T-cell (primary cell): ENCODE results near the gene MAMDC2. TPM values are rescaled to one million over a fixed set of nuclear protein-coding genes. Genes with fewer than 3 reads are reported as not detected.

ENCODE experiments used
- ATAC-seq, 4 experiments: fragments of 200-7000 bp in 3 of 4; fragments of 150-1000 bp in 1 of 4; cut with Tn5 transposase; replicated peaks in 1 of 4; 1 replicate in 3 of 4; 2 replicates in 1 of 4; pipeline ENCODE4 v1.10.0; 2021; ENCODE audit warnings: moderate library complexity in 3 of 4, mild to moderate bottlenecking in 2 of 4, moderate number of reproducible peaks in 1 of 4
- CTCF ChIA-PET, 2 donors: fragments of 300-600 bp; sonication (Branson Sonifier 250); formaldehyde crosslinking; loops; one replicate each; lab custom pipeline; 2022; ENCODE audit warnings: antibody characterized with exemption in 2 of 2; lab: Charles Lee
- POLR2A ChIA-PET, 2 donors: fragments of 300-600 bp; sonication (Branson Sonifier 250); formaldehyde crosslinking; loops; one replicate each; lab custom pipeline; 2022; ENCODE audit warnings: antibody characterized with exemption in 2 of 2; lab: Charles Lee
- DNase-seq, 35 experiments: peaks; one replicate each; pipeline versions ENCODE4 v3.0.0 to v3.0.0-alpha.2; 2013 to 2023
- H3K27ac ChIP-seq: one replicate; pipeline ENCODE4 v1.5.1; 2013; ENCODE audit warnings: low read length
- H3K27me3 ChIP-seq, 2 experiments: replicated peaks in 1 of 2; 1 replicate in 1 of 2; 2 replicates in 1 of 2; pipeline versions ENCODE4 v1.6.1 to v1.7.0; 2013; ENCODE audit warnings: low read length in 1 of 2, mixed read lengths in 1 of 2; ENCODE audit not compliant: control insufficient read depth in 2 of 2, insufficient read depth in 2 of 2; ENCODE audit errors: extremely low read depth in 1 of 2
- H3K36me3 ChIP-seq, 2 donors: 1 replicate in 1 of 2; 2 replicates in 1 of 2; pipeline versions ENCODE4 v1.6.1 to v1.7.0; 2013; ENCODE audit warnings: low read length in 1 of 2; ENCODE audit not compliant: control insufficient read depth in 2 of 2, insufficient read depth in 1 of 2; ENCODE audit errors: extremely low read depth in 1 of 2
- H3K4me1 ChIP-seq, 2 experiments: 1 replicate in 1 of 2; 2 replicates in 1 of 2; pipeline versions ENCODE4 v1.6.1 to v1.7.0; 2013; ENCODE audit warnings: low read length in 2 of 2, mixed read lengths in 1 of 2; ENCODE audit not compliant: insufficient read depth in 2 of 2, control insufficient read depth in 1 of 2; ENCODE audit errors: extremely low read depth in 1 of 2
- H3K4me3 ChIP-seq, 2 donors: 1 replicate in 1 of 2; 2 replicates in 1 of 2; pipeline versions ENCODE4 v1.5.1 to v1.7.0; 2013; ENCODE audit warnings: mild to moderate bottlenecking in 2 of 2, low read length in 1 of 2, moderate library complexity in 1 of 2; ENCODE audit not compliant: control insufficient read depth in 1 of 2; ENCODE audit errors: extremely low read depth in 1 of 2
- H3K9me3 ChIP-seq: 2 replicates; pipeline ENCODE4 v1.7.0; 2013
- H3K27ac Mint-ChIP-seq, 2 donors: one replicate each; pipeline ENCODE4 v1.8.0; 2020 to 2021; ENCODE audit warnings: mild to moderate bottlenecking in 2 of 2, mixed read lengths in 2 of 2
- H3K27me3 Mint-ChIP-seq, 2 donors: one replicate each; pipeline ENCODE4 v1.8.0; 2021 to 2022; ENCODE audit warnings: mixed read lengths in 2 of 2
- H3K36me3 Mint-ChIP-seq: one replicate; pipeline ENCODE4 v1.8.0; 2021; ENCODE audit warnings: mixed read lengths
- H3K4me1 Mint-ChIP-seq, 3 donors: one replicate each; pipeline ENCODE4 v1.8.0; 2020 to 2022; ENCODE audit warnings: mixed read lengths in 3 of 3, mild to moderate bottlenecking in 1 of 3
- H3K4me3 Mint-ChIP-seq, 3 donors: one replicate each; pipeline ENCODE4 v1.8.0; 2020 to 2022; ENCODE audit warnings: mild to moderate bottlenecking in 3 of 3, mixed read lengths in 3 of 3, moderate library complexity in 3 of 3
- H3K9me3 Mint-ChIP-seq, 3 donors: one replicate each; pipeline ENCODE4 v1.8.0; 2020 to 2022; ENCODE audit warnings: mixed read lengths in 3 of 3
- WGBS: methylation state at CpG from one replicate; pipeline ENCODE4 v1.1.5; 2013; ENCODE audit warnings: missing lambda C conversion rate; ENCODE audit not compliant: insufficient coverage; 5-methylcytosine and 5-hydroxymethylcytosine counted together
- total RNA-seq, 35 experiments: library from RNA in 6 of 35; stranded (reverse) in 6 of 35; fragments of 120-200 nt in 1 of 35; gene quantifications; one replicate each; pipeline versions ENCODE4 v1.2.1 to v1.2.4 and lab custom pipeline; 2013 to 2026

Gene MAMDC2
- total RNA-seq, 5 donors from 2014 or later (not counting 1 experiment from before 2014, with no cell fraction given) = 0.09 to 0.19 (median 0.12) TPM; not detected in 2

- 83% methylated on average over 1 of the region's 2 CpGs for WGBS
- Histone ChIP-seq H3K27ac (no peak overlapping the region), H3K27me3 (peaks cover 0 to 2% of the 10 kb centered on the region in 2 experiments), H3K36me3 (no peaks in the 10 kb centered on the region), H3K4me1 (no peaks in the 10 kb centered on the region), H3K9me3 (no peaks in the 10 kb centered on the region), H3K4me3 (no peak overlapping the region)
- H3K36me3 Mint-ChIP-seq = no peaks in the 10 kb centered on the region
- no peak overlapping the region for H3K4me3 Mint-ChIP-seq
- ChIA-PET CTCF (no interaction called here), POLR2A (no interaction called here)
- no peak for DNase-seq
- no peak for ATAC-seq
- peaks cover 7 to 19% of the 10 kb centered on the region in 2 donors for H3K27me3 Mint-ChIP-seq
- H3K4me1 Mint-ChIP-seq = no peaks in the 10 kb centered on the region
- no peak overlapping the region for H3K27ac Mint-ChIP-seq
- H3K9me3 Mint-ChIP-seq = no peaks in the 10 kb centered on the region
These were observed 39.5 kb upstream of the MAMDC2 start for GRCh38 chr9:70003901-70004714.

- CTCF ChIA-PET = no interaction called here
- POLR2A ChIA-PET = no interaction called here
These were observed 37.3 kb upstream of the MAMDC2 start for GRCh38 chr9:70006306-70006705.

DNA sequence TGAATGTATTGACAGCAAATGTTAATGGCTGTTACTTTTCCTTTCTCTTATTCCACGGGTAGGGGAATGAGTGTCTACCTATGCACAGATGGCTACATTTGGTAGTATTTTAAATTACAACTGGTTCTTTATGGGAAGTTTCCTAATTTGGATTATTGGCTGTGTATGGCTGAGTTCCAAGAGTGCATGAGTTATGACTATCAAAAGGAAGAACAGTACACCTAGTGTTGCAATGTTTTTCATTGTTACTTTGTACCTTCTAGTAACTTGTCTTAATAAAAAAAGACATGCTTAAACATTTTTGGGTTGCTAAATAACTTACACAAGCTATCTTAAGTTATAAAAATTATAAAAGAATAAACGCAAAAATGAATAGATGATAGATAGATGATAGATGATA lies 35.8 kb upstream of the MAMDC2 start:
- Histone ChIP-seq H3K4me3 (no peak overlapping the region), H3K4me1 (no peaks in the 10 kb centered on the region), H3K27ac (no peak overlapping the region), H3K9me3 (no peaks in the 10 kb centered on the region), H3K27me3 (peaks cover 0 to 2% of the 10 kb centered on the region in 2 experiments), H3K36me3 (no peaks in the 10 kb centered on the region)
- Mint-ChIP-seq H3K27ac (no peak overlapping the region), H3K36me3 (no peaks in the 10 kb centered on the region), H3K9me3 (no peaks in the 10 kb centered on the region), H3K4me1 (no peaks in the 10 kb centered on the region), H3K27me3 (peaks cover 7 to 16% of the 10 kb centered on the region in 2 donors), H3K4me3 (no peak overlapping the region)
- no CpG with 5 or more reads among the region's 2 CpGs for WGBS
- POLR2A ChIA-PET = no interaction called here
- ATAC-seq = no peak
- CTCF ChIA-PET = no interaction called here
- DNase-seq = no peak

More at GRCh38 chr9:70006306-70006705, 37.3 kb upstream of the MAMDC2 start:
- Mint-ChIP-seq H3K27me3 (peaks cover 7 to 18% of the 10 kb centered on the region in 2 donors), H3K9me3 (no peaks in the 10 kb centered on the region), H3K36me3 (no peaks in the 10 kb centered on the region), H3K27ac (no peak overlapping the region), H3K4me3 (no peak overlapping the region), H3K4me1 (no peaks in the 10 kb centered on the region)
- Histone ChIP-seq H3K27ac (no peak overlapping the region), H3K4me3 (no peak overlapping the region), H3K4me1 (no peaks in the 10 kb centered on the region), H3K27me3 (peaks cover 0 to 2% of the 10 kb centered on the region in 2 experiments), H3K36me3 (no peaks in the 10 kb centered on the region), H3K9me3 (no peaks in the 10 kb centered on the region)
- ATAC-seq (no peak), DNase-seq (no peak)
- 86% methylated on average over 1 of the region's 3 CpGs for WGBS

- Histone ChIP-seq H3K27ac (no peak overlapping the region), H3K4me1 (no peaks in the 10 kb centered on the region), H3K4me3 (no peak overlapping the region), H3K9me3 (no peaks in the 10 kb centered on the region), H3K27me3 (peaks cover 0 to 2% of the 10 kb centered on the region in 2 experiments), H3K36me3 (no peaks in the 10 kb centered on the region)
- Mint-ChIP-seq H3K4me3 (no peak overlapping the region), H3K9me3 (no peaks in the 10 kb centered on the region), H3K36me3 (no peaks in the 10 kb centered on the region), H3K27me3 (peaks cover 7 to 12% of the 10 kb centered on the region in 2 donors), H3K27ac (no peak overlapping the region), H3K4me1 (no peaks in the 10 kb centered on the region)
- no peak for ATAC-seq
- POLR2A ChIA-PET = no interaction called here
- WGBS = 42% methylated on average over 2 of the region's 3 CpGs
- no peak for DNase-seq
- CTCF ChIA-PET = no interaction called here
These were observed 33.6 kb upstream of the MAMDC2 start for GRCh38 chr9:70010015-70010414.

- H3K4me3 ChIP-seq = no peak overlapping the region
- Mint-ChIP-seq H3K4me3 (no peak overlapping the region), H3K9me3 (no peaks in the 10 kb centered on the region), H3K4me1 (no peaks in the 10 kb centered on the region), H3K27ac (no peak overlapping the region), H3K36me3 (no peaks in the 10 kb centered on the region), H3K27me3 (peaks cover 4 to 7% of the 10 kb centered on the region in 2 donors)
- ATAC-seq = no peak
- no peak overlapping the region for H3K27ac ChIP-seq
- no peak for DNase-seq
- WGBS = no CpG with 5 or more reads among the region's 1 CpG
- no peaks in the 10 kb centered on the region for H3K4me1 ChIP-seq
- CTCF ChIA-PET = no interaction called here
- no peaks in the 10 kb centered on the region for H3K27me3 ChIP-seq
- H3K9me3 ChIP-seq = no peaks in the 10 kb centered on the region
- POLR2A ChIA-PET = no interaction called here
- no peaks in the 10 kb centered on the region for H3K36me3 ChIP-seq
These were observed 32.3 kb upstream of the MAMDC2 start for GRCh38 chr9:70011366-70011765.

GRCh38 chr9:70012569-70012968 lies 31.1 kb upstream of the MAMDC2 start:
- no peaks in the 10 kb centered on the region for H3K36me3 ChIP-seq
- Mint-ChIP-seq H3K9me3 (no peaks in the 10 kb centered on the region), H3K27me3 (peaks cover 4 to 7% of the 10 kb centered on the region in 2 donors), H3K4me3 (no peak overlapping the region), H3K27ac (no peak overlapping the region), H3K4me1 (no peaks in the 10 kb centered on the region), H3K36me3 (no peaks in the 10 kb centered on the region)
- ChIA-PET CTCF (no interaction called here), POLR2A (no interaction called here)
- H3K27me3 ChIP-seq = no peaks in the 10 kb centered on the region
- no peak overlapping the region for H3K4me3 ChIP-seq
- H3K27ac ChIP-seq = no peak overlapping the region
- ATAC-seq (no peak), DNase-seq (no peak)
- H3K4me1 ChIP-seq = no peaks in the 10 kb centered on the region
- no peaks in the 10 kb centered on the region for H3K9me3 ChIP-seq
- WGBS = no CpG with 5 or more reads among the region's 1 CpG
